H9 (cell line): ENCODE measurements around the gene SOX8. TPM values are rescaled to one million over a fixed set of nuclear protein-coding genes. Genes with fewer than 3 reads are reported as not detected.

Experiments used
- DNase-seq: peaks from one replicate; pipeline ENCODE4 v3.0.0-alpha.2; 2017
- H2AFZ ChIP-seq: one replicate; pipeline ENCODE4 v1.6.1; 2013; ENCODE audit warnings: mild to moderate bottlenecking, low read length, control low read depth, moderate library complexity
- H2AK5ac ChIP-seq: 2 replicates; pipeline ENCODE4 v1.6.1; 2013; ENCODE audit warnings: low read length, control low read depth, mixed read lengths; ENCODE audit not compliant: insufficient read length
- H2BK120ac ChIP-seq: one replicate; pipeline ENCODE4 v1.6.1; 2013; ENCODE audit warnings: low read depth, mild to moderate bottlenecking, low read length, control low read depth, inconsistent platforms; ENCODE audit not compliant: poor library complexity, severe bottlenecking
- H2BK12ac ChIP-seq: 2 replicates; pipeline ENCODE4 v1.6.1; 2013; ENCODE audit warnings: low read length, control low read depth, mixed read lengths, low read depth; ENCODE audit not compliant: insufficient read length
- H2BK15ac ChIP-seq: 2 replicates; pipeline ENCODE4 v1.6.1; 2013; ENCODE audit warnings: low read depth, low read length, control low read depth
- H2BK20ac ChIP-seq: one replicate; pipeline ENCODE4 v1.6.1; 2013; ENCODE audit warnings: low read depth, mild to moderate bottlenecking, low read length, control low read depth, inconsistent platforms; ENCODE audit not compliant: poor library complexity, severe bottlenecking
- H2BK5ac ChIP-seq: 2 replicates; pipeline ENCODE4 v1.6.1; 2013; ENCODE audit warnings: low read length, control low read depth, mixed read lengths; ENCODE audit not compliant: insufficient read length
- H3K14ac ChIP-seq: 2 replicates; pipeline ENCODE4 v1.6.1; 2013; ENCODE audit warnings: low read length, control low read depth; ENCODE audit not compliant: insufficient read depth
- H3K18ac ChIP-seq: 2 replicates; pipeline ENCODE4 v1.6.1; 2013; ENCODE audit warnings: low read depth, mild to moderate bottlenecking, mixed read lengths, low read length, control low read depth; ENCODE audit not compliant: insufficient read length
- H3K23ac ChIP-seq: 2 replicates; pipeline ENCODE4 v1.6.1; 2013; ENCODE audit warnings: low read length, control low read depth, mixed read lengths, low read depth; ENCODE audit not compliant: insufficient read length
- H3K23me2 ChIP-seq: 2 replicates; pipeline ENCODE4 v1.6.1; 2013; ENCODE audit warnings: low read depth, mild to moderate bottlenecking, mixed read lengths, low read length, control low read depth; ENCODE audit not compliant: insufficient read length, poor library complexity, severe bottlenecking
- H3K27ac ChIP-seq: 2 replicates; pipeline ENCODE4 v1.5.1; 2013; ENCODE audit warnings: low read length, control low read depth, mixed read lengths, low read depth; ENCODE audit not compliant: insufficient read length
- H3K27me3 ChIP-seq: 2 replicates; pipeline ENCODE4 v1.6.1; 2013; ENCODE audit warnings: low read length, control low read depth, inconsistent platforms; ENCODE audit not compliant: insufficient read depth
- H3K4ac ChIP-seq: 2 replicates; pipeline ENCODE4 v1.6.1; 2013; ENCODE audit warnings: low read depth, mild to moderate bottlenecking, control low read depth, inconsistent platforms, low read length, moderate library complexity
- H3K4me1 ChIP-seq: 2 replicates; pipeline ENCODE4 v1.6.1; 2013; ENCODE audit warnings: low read length, control low read depth, inconsistent platforms; ENCODE audit not compliant: insufficient read depth
- H3K4me2 ChIP-seq: 2 replicates; pipeline ENCODE4 v1.6.1; 2013; ENCODE audit warnings: low read length, control low read depth, mixed read lengths; ENCODE audit not compliant: insufficient read length, insufficient read depth
- H3K56ac ChIP-seq: 2 replicates; pipeline ENCODE4 v1.6.1; 2013; ENCODE audit warnings: low read depth, mild to moderate bottlenecking, mixed read lengths, low read length, control low read depth; ENCODE audit not compliant: insufficient read length
- H3K79me1 ChIP-seq: 2 replicates; pipeline ENCODE4 v1.6.1; 2013; ENCODE audit warnings: low read depth, mild to moderate bottlenecking, moderate library complexity, low read length, control low read depth, inconsistent platforms; ENCODE audit not compliant: insufficient read depth, poor library complexity, severe bottlenecking
- H3K79me2 ChIP-seq: 2 replicates; pipeline ENCODE4 v1.6.1; 2013; ENCODE audit warnings: low read length, control low read depth, inconsistent platforms; ENCODE audit not compliant: insufficient read depth
- H3K9ac ChIP-seq: 2 replicates; pipeline ENCODE4 v1.6.1; 2013; ENCODE audit warnings: low read length, control low read depth, mixed read lengths; ENCODE audit not compliant: insufficient read length; ENCODE audit errors: extremely low read depth
- H3K9me3 ChIP-seq: one replicate; pipeline ENCODE4 v1.6.1; 2013; ENCODE audit warnings: low read depth, low read length, inconsistent platforms; ENCODE audit not compliant: control insufficient read depth
- H3T11ph ChIP-seq: one replicate; pipeline ENCODE4 v1.6.1; 2013; ENCODE audit warnings: mild to moderate bottlenecking, low read length, control low read depth, inconsistent platforms
- H4K20me1 ChIP-seq: one replicate; pipeline ENCODE4 v1.6.1; 2013; ENCODE audit not compliant: control insufficient read depth, insufficient read length, insufficient read depth
- H4K5ac ChIP-seq: 2 replicates; pipeline ENCODE4 v1.6.1; 2013; ENCODE audit warnings: low read depth, mild to moderate bottlenecking, mixed read lengths, low read length, control low read depth; ENCODE audit not compliant: insufficient read length
- H4K8ac ChIP-seq: replicated peaks from 2 replicates; pipeline ENCODE4 v1.6.1; 2013; ENCODE audit warnings: low read length, control low read depth, mixed read lengths, low read depth; ENCODE audit not compliant: insufficient read length
- H4K91ac ChIP-seq: 2 replicates; pipeline ENCODE4 v1.6.1; 2013; ENCODE audit warnings: low read depth, mild to moderate bottlenecking, moderate library complexity, mixed read lengths, low read length, control low read depth; ENCODE audit not compliant: insufficient read length
- H3K27ac Mint-ChIP-seq, 3 experiments: 2 replicates in 2 of 3; 3 replicates in 1 of 3; pipeline ENCODE4 v1.8.0; 2020 to 2021; ENCODE audit warnings: mixed read lengths in 3 of 3, mild to moderate bottlenecking in 1 of 3, moderate library complexity in 1 of 3
- H3K27me3 Mint-ChIP-seq: 2 replicates; pipeline ENCODE4 v1.8.0; 2021; ENCODE audit warnings: low read depth, mild to moderate bottlenecking, moderate library complexity, mixed read lengths
- H3K36me3 Mint-ChIP-seq, 3 experiments: 2 replicates in 2 of 3; 3 replicates in 1 of 3; pipeline ENCODE4 v1.8.0; 2020 to 2021; ENCODE audit warnings: low read depth in 3 of 3, mixed read lengths in 3 of 3; ENCODE audit not compliant: insufficient read depth in 1 of 3
- H3K4me1 Mint-ChIP-seq, 2 experiments: 2 replicates each; pipeline ENCODE4 v1.8.0; 2020; ENCODE audit warnings: mixed read lengths in 2 of 2
- H3K4me3 Mint-ChIP-seq, 2 experiments: 2 replicates in 1 of 2; 3 replicates in 1 of 2; pipeline ENCODE4 v1.8.0; 2020 to 2021; ENCODE audit warnings: mild to moderate bottlenecking in 2 of 2, mixed read lengths in 2 of 2, moderate library complexity in 1 of 2
- H3K9me3 Mint-ChIP-seq, 2 experiments: 2 replicates in 1 of 2; 3 replicates in 1 of 2; pipeline ENCODE4 v1.8.0; 2020; ENCODE audit warnings: mild to moderate bottlenecking in 2 of 2, mixed read lengths in 2 of 2, moderate library complexity in 1 of 2
- WGBS: extraction: QIAGEN DNeasy Blood & Tissue Kit; methylation state at CpG from one replicate; pipeline ENCODE4 v1.1.7; 2013; ENCODE audit warnings: missing lambda C conversion rate, low lambda C conversion rate, mixed read lengths; ENCODE audit not compliant: insufficient read length; ENCODE audit errors: extremely low coverage; 5-methylcytosine and 5-hydroxymethylcytosine counted together
- total RNA-seq: library from RNA; stranded (reverse); gene quantifications from 2 replicates; pipeline ENCODE4 v1.2.1, GENCODE V29; 2021
- TF ChIP-seq, protein P1 (sequence below): fragments of 200-600 bp; sonication (generic); conservative IDR thresholded peaks from 3 replicates; pipeline ENCODE4 v1.8.0; 2021; ENCODE audit warnings: antibody characterized with exemption, mild to moderate bottlenecking

The SOX8 gene
- total RNA-seq, 1 experiment from 2014 or later = 8.9 TPM

DNA sequence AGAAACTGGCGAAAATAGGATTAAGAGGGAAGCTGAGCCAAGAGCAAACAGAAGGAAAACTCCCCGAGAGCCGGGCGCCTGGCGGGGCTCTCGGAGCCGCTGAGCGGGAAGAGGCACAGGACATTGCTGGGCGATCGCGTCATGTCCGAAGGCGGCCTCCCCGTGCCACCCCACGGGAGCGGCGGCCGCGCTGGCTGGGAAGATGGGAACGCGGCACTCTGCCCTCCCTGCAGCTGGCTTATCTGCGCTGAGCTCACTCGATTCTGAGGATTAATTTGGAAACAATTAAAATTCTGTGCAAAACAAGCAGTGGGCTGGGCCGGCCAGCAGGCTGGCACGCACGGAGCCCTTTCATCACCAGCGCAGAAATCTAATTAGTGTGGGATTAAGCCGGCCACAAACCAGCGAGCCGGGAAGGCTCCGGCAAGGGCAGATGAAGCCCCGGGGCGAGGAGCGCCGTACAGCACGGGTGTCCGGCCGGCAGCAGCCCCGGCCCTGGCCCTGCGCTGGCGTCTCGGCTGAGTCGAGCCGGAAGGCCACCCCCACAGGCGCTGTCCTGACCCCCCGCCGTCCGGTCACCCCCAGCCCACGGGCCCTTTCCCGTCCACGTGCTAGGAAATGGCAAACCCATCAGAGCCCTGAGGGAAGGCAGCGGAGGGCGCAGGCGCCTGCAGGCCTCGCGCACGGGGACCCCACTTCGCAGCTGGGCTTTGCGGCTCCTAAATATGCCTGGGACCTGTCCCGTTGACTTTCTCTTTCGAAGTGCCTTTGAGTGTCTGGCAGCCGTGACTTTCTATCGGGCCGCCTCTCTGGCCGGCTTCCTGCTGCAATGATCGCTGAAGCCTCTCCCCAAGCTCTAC lies 37.9 kb downstream of the SOX8 start:
- Histone ChIP-seq H2BK20ac (no peak overlapping the region), H2AFZ (no peak overlapping the region), H3K4me1 (no peaks in the 10 kb centered on the region), H3K4me2 (no peak overlapping the region), H3T11ph (no peak overlapping the region), H2BK15ac (no peak overlapping the region), H2BK12ac (no peak overlapping the region), H3K27me3 (no peaks in the 10 kb centered on the region), H3K9me3 (no peaks in the 10 kb centered on the region), H3K79me2 (no peaks in the 10 kb centered on the region), H3K23me2 (no peaks in the 10 kb centered on the region), H3K18ac (no peak overlapping the region), H2AK5ac (no peak overlapping the region), H4K20me1 (no peaks in the 10 kb centered on the region), H3K14ac (peak overlapping the region; percentile 40; the same call in 1 of the 2 replicates), H2BK5ac (no peak overlapping the region), H3K56ac (no peak overlapping the region), H3K79me1 (no peaks in the 10 kb centered on the region), H4K8ac (no peak overlapping the region), H4K5ac (no peak overlapping the region), H3K4ac (no peak overlapping the region), H2BK120ac (no peak overlapping the region), H4K91ac (no peak overlapping the region), H3K9ac (no peak overlapping the region), H3K23ac (no peak overlapping the region), H3K27ac (no peak overlapping the region)
- H3K4me1 Mint-ChIP-seq = no peaks in the 10 kb centered on the region
- H3K4me3 Mint-ChIP-seq = no peak overlapping the region
- DNase-seq = no peak
- TF ChIP-seq, protein P1, sequence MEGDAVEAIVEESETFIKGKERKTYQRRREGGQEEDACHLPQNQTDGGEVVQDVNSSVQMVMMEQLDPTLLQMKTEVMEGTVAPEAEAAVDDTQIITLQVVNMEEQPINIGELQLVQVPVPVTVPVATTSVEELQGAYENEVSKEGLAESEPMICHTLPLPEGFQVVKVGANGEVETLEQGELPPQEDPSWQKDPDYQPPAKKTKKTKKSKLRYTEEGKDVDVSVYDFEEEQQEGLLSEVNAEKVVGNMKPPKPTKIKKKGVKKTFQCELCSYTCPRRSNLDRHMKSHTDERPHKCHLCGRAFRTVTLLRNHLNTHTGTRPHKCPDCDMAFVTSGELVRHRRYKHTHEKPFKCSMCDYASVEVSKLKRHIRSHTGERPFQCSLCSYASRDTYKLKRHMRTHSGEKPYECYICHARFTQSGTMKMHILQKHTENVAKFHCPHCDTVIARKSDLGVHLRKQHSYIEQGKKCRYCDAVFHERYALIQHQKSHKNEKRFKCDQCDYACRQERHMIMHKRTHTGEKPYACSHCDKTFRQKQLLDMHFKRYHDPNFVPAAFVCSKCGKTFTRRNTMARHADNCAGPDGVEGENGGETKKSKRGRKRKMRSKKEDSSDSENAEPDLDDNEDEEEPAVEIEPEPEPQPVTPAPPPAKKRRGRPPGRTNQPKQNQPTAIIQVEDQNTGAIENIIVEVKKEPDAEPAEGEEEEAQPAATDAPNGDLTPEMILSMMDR = no peak
- H3K27me3 Mint-ChIP-seq = no peaks in the 10 kb centered on the region; the same call in 1 of the 2 replicates
- no peaks in the 10 kb centered on the region for H3K36me3 Mint-ChIP-seq
- no CpG with 5 or more reads among the region's 66 CpGs for WGBS
- H3K27ac Mint-ChIP-seq = peak overlapping the region in 1 of 3 experiments; percentile 90; a peak in 1 of 7 replicates
- H3K9me3 Mint-ChIP-seq = no peaks in the 10 kb centered on the region
